Bone marrow (tissue), 2 donors: Measurements from ENCODE around the gene HECTD4.
"Not testable (repeated sequence)": the region's sequence is repeated elsewhere in the genome, so short reads cannot be mapped to it uniquely, and the experiment has no call there.

ENCODE experiments used
- DNase-seq, 2 donors: peaks; one replicate each; lab custom pipeline; 2025; lab: John Stamatoyannopoulos, UW

The HECTD4 gene

GRCh38 chr12:112159146-112159541, 223.1 kb downstream of the HECTD4 start:
- no peak for DNase-seq

DNA sequence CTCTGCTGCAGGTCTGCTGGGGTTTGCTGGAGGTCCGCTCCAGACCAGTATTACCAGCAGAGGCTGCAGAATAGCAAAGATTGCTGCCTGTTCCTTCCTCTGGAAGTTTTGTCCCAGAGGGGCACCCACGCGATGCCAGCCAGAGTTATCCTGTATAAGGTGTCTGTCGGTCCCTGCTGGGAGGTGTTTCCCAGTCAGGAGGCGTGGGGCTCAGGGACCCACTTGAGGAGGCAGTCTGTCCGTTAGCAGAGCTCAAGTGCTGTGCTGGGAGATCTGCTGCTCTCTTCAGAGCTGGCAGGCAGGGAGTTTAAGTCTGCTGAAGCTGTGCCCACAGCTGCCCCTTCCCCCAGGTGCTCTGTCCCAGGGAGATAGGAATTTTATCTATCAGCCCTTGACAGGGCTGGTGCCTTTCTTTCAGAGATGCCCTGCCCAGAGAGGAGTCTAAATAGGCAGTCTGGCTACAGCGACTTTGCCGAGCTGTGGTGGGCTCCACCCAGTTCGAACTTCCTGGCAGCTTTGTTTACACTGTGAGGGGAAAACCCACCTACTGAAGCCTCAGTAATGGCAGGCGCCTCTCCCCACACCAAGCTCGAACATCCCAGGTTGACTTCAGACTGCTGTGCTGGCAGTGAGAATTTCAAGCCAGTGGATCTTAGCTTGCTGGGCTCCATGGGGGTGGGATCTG, 223.6 kb downstream of the HECTD4 start:
- not testable (repeated sequence) for DNase-seq

DNA sequence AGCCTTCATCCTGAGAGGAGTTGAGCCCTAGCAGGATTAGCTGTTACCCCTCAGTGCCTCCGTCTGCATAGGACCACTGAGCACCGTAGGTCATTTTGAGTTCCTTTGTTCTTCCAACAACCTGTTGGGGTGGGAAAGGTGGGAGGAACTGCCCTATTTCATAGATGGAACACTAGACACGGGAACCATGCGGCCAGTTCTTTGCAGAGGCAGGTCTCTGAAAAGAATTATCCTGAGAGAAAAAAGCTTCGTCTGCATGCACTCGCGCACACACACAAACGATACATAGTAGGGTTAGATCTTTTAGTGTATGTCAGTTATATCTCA, 228.4 kb downstream of the HECTD4 start:
- DNase-seq, result no peak

DNA sequence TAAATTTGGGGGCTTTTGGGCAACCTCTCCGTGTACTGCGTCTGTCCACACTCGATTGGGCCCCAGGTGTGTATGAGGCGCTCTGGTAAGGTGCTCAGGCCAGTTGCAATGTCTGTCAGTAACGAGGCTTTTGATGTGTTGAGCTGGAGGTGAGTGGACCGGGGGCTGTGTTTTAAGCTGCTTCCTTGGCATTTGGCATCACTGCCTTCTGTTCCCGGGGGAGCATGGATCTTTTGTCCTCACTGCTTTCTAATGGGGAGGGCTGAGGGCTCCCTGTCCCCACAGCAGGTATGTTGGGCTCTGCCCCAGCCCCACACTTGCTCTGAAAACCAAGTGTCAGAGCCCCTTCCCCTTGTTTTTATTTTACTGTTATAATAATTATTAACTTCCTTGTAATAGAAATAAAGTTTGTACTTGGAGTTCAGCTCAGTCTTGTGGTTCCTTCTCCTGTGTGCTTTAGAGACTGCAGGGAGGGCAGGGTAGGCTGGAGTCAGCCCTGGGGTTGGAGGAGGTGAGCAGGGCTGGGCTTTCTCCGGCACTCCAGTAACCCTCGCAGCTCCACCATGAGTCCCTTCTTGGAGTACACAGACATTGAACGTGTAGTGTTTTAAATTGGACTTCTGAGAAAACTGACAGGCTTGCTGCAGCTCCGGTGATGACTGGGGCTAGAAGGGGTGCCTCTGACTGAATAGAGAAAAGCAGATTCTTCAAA, 228.9 kb downstream of the HECTD4 start:
- DNase-seq, result no peak

GRCh38 chr12:112151766-112152541, 230.3 kb downstream of the HECTD4 start:
- no peak for DNase-seq

GRCh38 chr12:112149596-112149995, 232.6 kb downstream of the HECTD4 start:
- no peak for DNase-seq

- no peak for DNase-seq
These were observed 234.2 kb downstream of the HECTD4 start for GRCh38 chr12:112148031-112148513.

DNA sequence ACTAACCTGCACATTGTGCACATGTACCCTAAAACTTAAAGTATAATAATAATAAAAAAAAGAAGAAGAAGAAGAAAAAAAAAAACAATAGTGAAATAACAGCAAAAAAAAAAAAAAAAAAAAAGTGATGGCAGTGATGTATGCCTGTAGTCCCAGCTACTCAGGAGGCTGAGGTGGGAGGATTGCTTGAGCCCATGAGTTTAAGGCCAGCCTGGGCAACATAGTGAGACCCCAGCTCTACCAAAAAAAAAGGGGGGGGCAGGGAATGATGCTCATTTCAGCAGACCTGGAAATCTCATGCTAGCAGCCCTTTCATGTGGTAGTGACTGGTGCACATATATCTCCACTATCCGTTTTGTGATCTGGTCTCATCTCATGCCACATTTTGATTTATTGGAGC, 236.1 kb downstream of the HECTD4 start:
- no peak for DNase-seq

GRCh38 chr12:112140728-112141127, 241.5 kb downstream of the HECTD4 start:
- DNase-seq, result no peak

- no peak for DNase-seq
These were observed 247.5 kb downstream of the HECTD4 start for GRCh38 chr12:112134731-112135130.

DNA sequence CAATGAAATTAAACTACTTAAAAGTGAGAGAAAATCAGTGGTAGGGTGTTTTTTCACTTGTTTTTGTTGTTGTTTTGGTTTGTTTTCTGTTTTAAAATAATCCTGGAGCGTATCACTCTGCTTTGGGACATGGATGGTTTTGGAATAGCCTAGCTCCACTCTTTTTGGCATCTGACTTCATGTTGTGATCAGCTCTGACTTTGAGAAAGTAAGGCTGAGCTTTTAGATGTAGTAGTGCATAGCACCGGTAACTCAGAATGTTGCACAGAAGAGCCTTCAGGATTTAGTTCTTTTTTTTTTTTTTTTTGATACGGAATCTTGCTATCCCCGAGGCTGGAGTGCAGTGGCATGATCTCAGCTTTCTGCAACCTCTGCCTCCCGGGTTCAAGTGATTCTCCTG, 248.8 kb downstream of the HECTD4 start:
- no peak for DNase-seq

- no peak for DNase-seq
These were observed 250.5 kb downstream of the HECTD4 start for GRCh38 chr12:112131686-112132085.

DNA sequence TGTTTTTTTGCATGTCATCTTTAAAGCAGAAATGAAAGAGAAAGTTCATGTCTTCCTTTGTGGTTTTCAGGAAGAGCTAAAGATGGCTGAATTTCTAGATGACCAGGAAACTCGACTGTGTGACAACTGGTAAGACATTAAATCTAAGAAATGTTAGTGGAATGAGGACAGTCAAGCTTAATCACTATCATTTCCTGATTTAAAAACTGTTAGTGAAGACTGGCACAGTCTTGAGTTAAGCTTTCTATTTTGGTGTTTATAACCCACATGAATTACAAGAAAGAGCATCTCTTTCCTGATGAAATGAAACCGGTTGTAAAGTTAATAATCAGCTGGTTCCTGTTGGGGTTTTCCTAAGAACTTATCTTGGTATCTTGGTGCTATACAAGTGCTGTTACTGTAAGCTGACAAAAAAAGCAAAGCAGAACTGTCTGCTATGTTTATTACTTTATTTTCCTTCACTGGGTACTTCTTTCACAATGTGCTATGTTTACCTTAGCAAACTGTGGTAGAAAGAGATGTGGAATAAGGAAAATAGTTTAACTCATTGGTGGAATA, 251.7 kb downstream of the HECTD4 start:
- DNase-seq, result peak in 1 of 2 donors; percentile 85

DNA sequence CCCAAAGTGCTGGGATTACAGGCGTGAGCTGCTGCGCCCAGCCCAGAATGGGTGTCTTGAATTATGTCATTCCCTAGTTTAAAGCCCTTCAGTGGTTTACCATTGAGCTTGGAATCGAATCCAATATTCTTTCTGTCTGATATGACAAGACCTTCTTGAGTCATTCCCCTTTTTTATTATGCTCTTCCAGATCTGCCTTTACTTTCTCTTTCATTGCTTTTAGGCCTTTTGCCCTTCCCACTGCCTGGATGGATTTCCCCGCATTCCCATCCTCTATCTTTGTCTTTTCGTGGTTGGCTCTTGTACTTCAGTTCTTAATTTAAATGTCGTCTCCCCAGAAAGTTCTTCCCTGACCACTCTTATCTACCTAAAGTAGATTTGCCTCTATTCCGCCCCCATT, 255.3 kb downstream of the HECTD4 start:
- no peak for DNase-seq

DNA sequence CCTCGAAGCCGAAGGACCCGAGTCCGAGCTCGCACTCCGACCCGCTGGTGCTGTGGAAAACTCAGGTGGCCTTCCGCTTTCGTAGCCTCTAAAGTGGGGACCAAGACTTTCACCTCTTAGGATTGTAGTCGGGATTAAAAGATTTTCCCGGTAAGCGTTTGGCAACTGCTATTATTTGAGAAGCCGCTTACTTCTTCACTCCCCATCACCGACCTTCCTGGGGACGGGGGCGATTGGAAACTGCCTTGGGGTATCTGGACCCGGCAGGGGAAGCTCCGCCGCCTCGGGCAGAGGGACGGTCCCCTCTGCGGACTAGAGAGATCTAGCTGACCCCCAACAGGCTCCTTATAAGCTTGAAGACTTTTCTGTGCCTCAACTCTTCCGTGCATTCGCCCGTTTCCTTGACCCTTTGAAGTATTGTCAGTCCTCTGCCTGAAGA, 256.2 kb downstream of the HECTD4 start:
- DNase-seq, result no peak

- DNase-seq, result peak; percentile 85 to 95
These were observed 256.8 kb downstream of the HECTD4 start, which contains the start of gene TRAFD1 for GRCh38 chr12:112125250-112125999. Gene TRAFD1, plus strand, starts transcription at chr12:112125560. Its CDS starts 4,963 bp downstream, at chr12:112130523.

- no peak for DNase-seq
These were observed 257.3 kb downstream of the HECTD4 start for GRCh38 chr12:112124918-112125249.

DNA sequence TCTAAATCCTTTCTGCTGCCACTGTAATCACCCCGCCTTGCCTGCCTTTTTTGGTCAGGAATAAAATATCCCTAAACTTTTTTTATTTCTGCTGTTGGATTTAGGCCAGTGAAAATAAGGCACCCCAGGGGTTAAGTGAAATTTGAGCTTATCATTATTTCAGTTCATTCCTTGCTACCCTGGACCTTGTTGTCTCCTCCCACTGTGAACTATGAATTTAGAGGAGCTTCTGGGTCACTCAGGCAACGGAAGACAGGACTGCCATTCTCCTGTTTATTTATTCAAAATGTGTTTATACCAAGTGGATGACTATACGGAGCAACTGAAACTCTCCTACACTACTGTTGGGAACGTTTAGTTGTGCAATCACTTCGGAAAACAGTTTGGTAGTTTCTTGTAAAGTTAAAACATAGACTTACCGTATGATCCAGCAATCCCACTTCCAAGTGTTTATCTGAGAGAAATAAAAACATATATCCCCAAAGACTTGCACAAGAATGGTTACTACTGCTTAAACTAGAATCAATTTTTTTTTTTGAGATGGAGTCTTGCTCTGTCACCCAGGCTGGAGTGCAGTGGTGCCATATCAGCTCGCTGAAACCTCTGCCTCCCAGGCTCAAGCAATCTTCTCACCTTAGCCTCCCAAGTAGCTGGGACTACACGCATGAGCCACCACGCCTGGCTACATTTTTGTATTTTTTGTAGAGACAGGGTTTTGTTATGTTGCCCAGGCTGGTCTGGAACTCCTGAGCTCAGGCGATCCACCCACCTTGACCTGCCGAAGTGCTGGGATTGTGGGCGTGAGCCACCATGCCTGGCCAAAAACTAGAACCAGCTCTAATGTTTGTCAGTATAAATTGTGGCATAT, 259.2 kb downstream of the HECTD4 start:
- DNase-seq, result no peak

DNA sequence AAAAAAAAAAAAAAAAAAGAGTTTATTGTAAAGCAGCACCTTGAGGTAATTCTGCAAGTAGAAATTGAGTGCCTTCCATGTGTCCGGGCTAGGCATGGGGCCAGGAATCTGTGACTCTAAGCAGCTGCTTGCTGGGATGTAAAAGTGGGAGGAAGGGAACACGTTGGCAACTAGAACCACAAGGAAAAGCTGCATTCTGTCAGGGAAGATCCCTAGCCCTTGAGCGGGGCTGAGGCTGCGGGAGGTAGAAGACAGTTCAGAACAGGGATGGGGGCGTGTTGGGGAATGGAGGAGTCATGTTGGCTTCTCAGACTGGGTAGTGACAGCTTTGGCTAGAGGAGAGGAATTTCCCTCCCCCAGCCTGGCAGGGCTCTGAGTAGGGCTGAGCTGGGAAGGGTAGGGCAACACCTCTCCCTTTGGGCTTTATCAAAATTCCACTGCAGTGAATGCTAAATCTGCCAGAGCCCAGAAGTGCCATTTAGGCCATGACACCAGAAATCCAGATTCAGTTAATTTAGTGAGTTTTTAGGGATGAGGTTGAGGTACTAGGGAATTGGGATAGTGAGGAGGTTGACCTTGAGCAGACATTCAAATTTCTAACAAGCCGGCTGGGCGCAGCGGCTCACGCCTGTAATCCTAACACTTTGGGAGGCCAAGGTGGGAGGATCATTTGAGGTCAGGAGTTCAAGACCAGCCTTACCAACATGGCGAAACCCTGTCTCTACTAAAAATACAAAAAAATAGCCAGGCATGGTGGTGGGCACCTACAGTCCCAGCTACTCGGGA, 260.3 kb downstream of the HECTD4 start:
- no peak for DNase-seq

GRCh38 chr12:112117685-112118084, 264.5 kb downstream of the HECTD4 start:
- DNase-seq, result no peak
